ENCODE data around the gene TBX21. TPM values are rescaled to one million over a fixed set of nuclear protein-coding genes. Genes with fewer than 3 reads are reported as not detected.
A peak's percentile ranks its signal among the peaks of the same experiment; 100 is the strongest.

TBX21 gene
- total and polyA plus RNA-seq, 9 of the 15 experiments (the other 6 are each of a cell fraction or from before 2014, with no cell fraction given), result 0.07 TPM; not detected in 8

GRCh38 chr17:47695429-47696376 lies 37.3 kb upstream of the TBX21 start (continued):
- 0 out of 2 replicates have a peak, but pooled peaks have one; percentile 8 for TF ChIP-seq ZBTB40 (IDR thresholded peaks at IDR 0.05)
- no peak for TF ChIP-seq ZBTB40 (CRISPR knock-in tag; IDR thresholded peaks at IDR 0.05)

Data from K562 (cell line).